Stimulated activated CD4-positive, alpha-beta T cell treated with anti-CD3 and anti-CD28 coated beads, TNF-alpha, amount 100 ng/mL, for 4 hours (primary cell): ENCODE results near the gene NPFFR1.
"Not testable (repeated sequence)": the region's sequence is repeated elsewhere in the genome, so short reads cannot be mapped to it uniquely, and the experiment has no call there.

Experiments used
- DNase-seq, 3 experiments: peaks; one replicate each; pipeline ENCODE4 v3.0.0-alpha.2; 2020; ENCODE audit warnings: low read depth in 3 of 3

NPFFR1 gene

DNA sequence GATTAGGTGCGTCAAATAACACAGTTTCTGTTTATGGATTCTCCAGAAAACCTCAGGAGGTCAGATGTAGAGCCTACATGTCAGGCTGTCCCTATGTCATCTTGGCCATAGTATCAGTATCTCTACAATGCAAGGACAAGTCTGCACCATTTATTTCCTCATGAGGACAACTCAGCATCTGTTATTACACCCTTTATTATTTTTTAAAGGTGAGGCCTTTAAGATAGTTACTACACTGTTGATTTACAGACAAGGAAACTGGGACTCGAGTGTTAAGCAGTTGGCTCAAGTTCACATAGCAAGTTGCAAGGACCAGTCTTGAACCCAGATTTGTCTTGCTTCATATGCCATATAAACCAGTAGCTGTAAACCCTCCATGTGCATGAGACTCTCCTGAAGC is 27.3 kb downstream of the NPFFR1 start:
- no peak for DNase-seq

DNA sequence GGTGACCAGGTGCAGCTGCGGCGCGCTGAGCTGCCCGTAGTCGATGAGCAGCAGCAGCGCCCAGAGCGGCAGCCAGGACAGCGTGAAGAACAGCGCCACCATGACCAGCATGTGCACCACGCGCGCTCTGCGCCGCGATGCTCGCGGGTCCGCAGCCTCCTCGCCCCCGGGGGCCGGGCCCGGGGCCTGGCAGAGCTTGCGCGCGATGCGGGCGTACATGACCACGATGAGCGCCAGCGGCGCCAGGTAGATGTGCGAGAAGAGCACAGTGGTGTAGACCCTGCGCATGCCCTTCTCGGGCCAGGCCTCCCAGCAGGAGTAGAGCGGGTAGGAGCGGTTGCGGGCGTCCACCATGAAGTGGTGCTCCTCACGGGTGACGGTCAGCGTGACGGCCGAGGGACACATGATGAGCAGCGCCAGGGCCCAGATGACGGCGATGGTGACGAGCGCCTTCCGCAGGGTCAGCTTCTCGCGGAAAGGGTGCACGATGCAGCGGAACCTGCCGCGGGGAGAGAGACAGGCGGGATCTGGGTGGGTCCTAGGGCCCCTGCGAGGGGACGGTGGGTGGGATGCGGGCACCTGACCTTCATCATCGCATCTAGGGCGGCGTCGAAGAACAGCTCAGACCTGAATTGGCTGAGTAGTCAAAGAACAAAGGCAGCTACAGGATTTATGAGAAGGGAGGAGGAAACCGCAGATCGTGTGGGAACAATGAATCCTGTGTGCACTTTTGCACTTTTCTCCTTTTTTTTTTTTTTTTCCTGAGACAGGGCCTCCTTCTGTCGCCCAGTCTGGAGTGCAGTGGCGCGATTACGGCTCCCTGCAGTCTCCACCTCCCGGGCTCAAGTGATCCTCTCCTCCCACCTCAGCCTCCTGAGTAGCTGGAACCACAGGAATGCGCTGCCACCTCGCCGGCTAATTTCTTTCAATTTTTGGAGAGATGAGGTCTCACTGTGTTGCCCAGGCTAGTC is 28.2 kb downstream of the NPFFR1 start:
- DNase-seq, result no peak

DNA sequence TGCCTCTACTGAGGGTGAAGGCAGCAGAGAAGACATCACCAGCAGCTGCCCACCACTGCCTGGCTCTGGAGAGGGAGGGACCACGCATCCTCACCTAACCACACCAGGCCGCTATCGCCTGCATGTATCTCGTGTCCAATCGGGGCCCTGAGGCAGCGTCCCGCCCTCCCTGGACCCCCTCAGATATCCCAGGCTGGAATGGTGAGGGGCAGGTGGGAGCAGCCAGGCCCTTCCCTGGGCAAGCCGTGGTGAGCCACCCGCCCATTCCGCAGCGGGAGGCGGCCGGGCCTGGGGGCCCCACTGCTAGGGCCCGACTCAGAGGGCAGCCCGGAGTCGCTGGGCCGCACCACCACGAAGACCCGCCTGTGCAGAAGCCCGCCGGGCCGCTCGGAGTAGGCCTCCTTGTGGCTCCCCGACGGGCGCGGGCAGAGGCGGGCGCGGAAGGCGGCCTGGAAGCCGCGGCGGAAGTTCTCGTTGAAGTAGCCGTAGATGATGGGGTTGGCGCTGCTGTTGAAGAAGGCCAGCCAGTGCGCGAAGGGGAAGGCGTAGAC is 29.0 kb downstream of the NPFFR1 start:
- no peak for DNase-seq

GRCh38 chr10:70253878-70254765 is 29.7 kb downstream of the NPFFR1 start:
- no peak for DNase-seq

- DNase-seq, result no peak
These were observed 32.7 kb downstream of the NPFFR1 start for GRCh38 chr10:70250961-70251680.

DNA sequence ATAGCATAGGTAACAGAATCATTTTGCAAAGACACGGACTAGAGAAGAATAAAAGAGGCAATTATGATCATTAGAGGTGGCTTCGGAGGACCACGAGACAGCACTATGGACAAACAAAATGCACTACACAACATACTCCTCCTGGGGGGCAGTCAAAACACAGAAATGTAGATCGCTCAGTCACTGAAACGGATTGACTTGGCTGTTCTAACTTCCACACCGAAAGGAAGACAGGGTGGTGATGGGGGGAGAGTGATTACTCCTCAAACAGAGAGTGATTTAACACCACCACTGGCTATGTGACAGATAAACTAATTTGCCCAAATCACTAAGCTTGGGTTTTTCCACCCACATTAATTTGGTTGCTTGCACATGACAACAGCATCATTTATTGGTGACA is 36.4 kb downstream of the NPFFR1 start:
- DNase-seq, result no peak

DNA sequence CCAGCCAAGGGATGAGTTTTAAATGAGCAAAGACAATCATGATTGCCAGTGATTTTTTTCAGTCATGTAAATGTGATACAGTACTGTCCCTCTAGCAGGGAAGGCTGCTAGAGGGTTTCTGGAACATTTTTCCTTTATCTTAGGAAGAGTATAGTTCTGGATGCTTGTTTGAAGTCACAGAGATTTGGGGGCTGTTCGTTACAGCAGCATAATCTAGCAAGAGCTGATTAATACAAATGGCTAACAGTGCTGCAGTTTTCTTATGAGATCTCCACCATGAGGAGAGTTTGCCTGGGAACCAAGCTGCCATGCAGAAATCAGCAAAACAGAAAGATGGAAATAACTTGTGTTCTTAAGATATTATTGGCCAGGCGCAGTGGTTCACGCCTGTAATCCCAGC is 42.7 kb downstream of the NPFFR1 start:
- no peak for DNase-seq

DNA sequence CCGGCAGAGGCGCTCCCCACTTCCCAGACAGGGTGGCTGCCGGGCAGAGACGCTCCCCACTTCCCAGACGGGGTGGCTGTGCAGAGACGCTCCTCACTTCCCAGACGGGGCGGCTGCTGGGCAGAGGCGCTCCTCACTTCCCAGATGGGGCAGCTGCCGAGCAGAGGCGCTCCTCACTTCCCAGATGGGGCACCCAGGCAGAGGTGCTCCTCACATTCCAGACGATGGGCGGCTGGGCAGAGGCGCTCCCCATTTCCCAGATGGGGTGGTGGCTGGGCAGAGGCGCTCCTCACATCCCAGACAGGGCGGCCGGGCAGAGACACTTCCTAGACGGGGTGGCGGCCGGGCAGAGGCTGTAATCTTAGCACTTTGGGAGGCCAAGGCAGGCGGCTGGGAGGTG is 43.8 kb downstream of the NPFFR1 start:
- DNase-seq, result not testable (repeated sequence)

- not testable (repeated sequence) for DNase-seq
These were observed 44.5 kb downstream of the NPFFR1 start for GRCh38 chr10:70239077-70239976.

GRCh38 chr10:70237958-70238536 is 45.8 kb downstream of the NPFFR1 start:
- DNase-seq, result not testable (repeated sequence)

DNA sequence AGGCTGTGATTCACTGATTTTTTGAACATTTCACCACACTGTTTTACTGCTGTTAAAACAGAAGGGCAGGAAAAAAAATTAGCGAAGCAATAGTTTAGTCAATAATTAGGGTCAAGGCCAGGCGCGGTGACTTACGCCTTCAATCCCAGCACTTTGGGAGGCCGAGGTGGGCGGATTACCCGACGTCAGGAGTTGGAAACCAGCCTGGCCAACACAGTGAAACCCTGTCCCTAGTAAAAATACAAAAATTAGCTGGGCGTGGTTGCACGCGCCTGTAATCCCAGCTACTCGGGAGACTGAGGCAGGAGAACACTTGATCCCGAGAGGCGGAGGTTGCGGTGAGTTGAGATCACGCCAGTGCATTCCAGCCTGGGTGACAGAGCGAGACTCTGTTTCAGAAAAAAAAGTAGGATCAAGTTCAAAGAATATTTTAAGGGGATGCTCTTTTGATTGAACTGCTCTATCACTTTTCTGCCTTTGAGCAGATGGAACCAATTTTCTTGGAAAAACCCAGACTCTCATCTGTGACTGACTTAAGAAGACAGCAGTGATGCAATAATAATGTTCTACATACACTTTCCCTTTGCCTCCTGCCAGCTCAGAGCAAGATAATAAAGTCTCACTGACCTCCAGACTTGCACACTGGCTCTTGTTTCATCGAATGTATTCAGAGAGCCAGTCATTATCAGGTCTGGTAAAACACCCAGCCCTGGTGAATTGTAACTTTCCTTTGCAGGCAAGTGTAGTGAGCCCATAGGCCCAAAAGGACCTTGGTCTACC is 48.9 kb downstream of the NPFFR1 start:
- no peak for DNase-seq

DNA sequence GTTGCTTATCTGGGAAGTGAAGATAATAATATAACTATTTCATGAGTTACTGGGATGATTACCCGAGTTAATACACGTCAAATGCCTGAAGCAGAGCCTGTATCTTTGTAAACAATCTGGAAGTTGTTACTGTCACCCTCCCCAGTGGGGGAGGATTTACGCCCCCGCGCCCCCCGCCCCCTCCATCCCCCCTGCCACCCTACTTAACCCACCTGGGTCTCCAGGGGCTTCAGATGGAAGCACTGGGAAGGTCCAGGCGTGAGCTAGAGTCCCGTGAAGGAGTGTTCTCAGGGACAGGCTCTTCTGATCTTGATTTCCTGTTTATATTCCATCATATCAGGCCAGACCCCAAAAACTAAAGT is 49.9 kb downstream of the NPFFR1 start:
- DNase-seq, result no peak

DNA sequence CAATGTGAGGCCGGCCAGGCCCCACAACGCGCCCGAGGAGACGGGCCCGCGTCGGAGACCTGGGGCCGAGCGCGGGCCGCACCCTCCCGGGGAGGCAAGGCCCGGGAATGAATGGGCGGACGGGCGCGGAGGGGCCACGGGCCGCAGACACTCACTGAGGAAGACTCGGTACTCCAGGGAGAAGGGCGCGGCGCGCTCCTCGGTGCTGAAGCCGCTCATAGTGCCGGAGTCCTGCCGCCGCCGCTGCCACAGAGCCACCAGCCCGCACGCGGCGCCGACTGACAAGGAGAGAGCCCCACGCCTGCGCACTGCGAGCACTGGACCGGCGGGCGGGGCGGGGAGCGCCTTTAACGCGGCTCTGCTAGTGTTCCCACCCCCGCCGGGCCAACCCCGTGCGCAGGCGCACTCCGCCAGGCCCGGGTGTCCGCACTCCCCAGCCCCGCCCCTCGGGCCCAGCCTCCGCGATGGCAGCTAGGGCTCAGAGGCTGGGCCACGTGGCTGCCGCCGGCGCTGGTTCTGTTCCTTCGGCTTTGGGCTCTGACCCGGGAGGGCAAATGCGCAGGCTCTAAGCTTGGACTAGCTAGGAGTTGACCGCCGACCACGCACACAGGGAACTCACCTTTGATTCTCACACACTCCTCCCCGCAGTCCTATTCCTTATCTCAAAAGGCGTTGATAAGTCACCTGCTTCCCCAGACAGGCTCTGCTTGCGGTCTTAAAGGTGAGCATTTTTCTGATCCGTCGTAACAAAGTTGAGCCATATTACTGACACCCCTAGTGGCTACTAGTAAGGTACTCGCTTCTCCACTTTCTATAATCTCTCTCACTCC is 50.5 kb downstream of the NPFFR1 start, which contains the start of gene PPA1:
Gene PPA1, minus strand, starts transcription at position 321 of the 830 bp plus-strand sequence. Its CDS starts 102 bp downstream, at position 219.
- peak; percentile 99 for DNase-seq

- no peak for DNase-seq
These were observed 51.0 kb downstream of the NPFFR1 start for GRCh38 chr10:70232859-70233108.

DNA sequence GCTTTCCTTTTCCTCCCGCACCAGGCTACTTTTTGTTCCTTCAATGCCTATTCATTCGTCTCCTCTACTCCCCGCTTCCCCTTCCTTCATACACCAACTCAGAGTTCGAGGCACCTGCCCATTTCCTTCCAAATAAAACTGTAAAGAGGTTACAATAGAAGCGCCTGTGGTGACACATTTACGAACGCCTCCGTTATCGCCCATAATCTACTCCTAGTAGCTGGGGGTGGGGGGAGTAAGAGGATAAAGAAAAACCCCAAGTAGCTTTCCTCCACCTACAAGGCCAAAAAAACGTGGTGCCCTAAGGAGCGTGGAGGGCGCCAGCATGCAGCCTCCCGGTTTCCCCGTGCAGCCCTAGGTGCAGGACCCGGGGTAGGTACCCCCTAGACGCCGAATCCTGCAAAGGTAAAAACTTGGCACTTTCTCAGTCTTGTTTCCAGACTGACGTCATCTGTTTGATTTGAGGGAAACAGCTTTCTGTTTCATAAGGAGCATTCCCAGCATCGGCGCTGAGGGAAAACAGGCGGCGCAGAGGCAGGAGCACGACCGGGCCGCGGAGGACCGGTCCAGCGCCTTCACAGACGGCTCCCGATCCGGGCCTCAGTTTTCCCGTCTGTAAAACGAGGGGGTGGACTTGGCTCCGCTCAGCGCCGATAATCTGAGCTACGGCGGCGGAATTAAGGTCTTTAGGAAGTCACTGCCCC is 51.5 kb downstream of the NPFFR1 start:
- DNase-seq, result peak; percentile 26 to 42 (median 39)

- no peak for DNase-seq
These were observed 55.3 kb downstream of the NPFFR1 start for GRCh38 chr10:70228491-70228890.

DNA sequence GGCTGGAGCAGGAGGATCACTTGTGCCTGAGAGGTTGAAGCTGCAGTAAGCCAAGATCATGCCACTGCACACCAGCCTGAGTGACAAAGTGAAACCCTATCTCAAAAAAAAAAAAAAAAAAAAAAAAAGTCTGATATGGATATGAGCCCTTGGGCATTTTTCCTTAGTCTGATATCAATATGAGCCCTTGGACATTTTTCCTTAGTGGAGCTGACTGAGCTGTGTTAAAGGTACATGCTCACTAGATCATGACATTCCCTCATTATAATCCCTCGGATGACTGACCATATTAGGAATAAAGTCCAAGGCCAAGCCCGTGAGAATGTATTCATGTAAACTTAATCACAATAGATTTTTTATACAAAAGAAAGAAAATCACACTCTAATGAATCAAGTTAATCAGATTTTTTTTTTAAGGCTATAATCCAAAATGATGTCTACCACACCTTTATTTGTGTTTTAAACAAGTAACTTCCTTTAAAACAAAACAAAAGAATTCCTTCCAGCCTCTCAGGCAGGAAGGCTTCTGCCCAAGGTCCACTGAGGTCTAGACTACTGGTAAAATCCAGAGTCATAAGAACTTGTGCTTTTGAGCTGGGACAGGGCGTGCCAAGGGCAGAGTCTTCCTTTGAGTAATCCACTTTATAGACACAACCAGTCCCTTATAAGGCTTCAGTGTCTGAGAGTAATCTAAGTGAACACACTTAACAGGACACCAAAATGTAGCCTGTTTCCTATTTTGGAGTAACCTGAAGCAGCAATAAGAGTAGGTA is 56.1 kb downstream of the NPFFR1 start:
- DNase-seq, result no peak
